SK-N-SH treated with all-trans-retinoic acid at 6 μM for 48 hours (cell line): Measurements from ENCODE around the gene SLC8A2.
"Not testable (repeated sequence)": the region's sequence is repeated elsewhere in the genome, so short reads cannot be mapped to it uniquely, and the experiment has no call there.

Source experiments
- ATAC-seq: fragments of 200-7000 bp; cut with Tn5 transposase; 3 replicates; pipeline ENCODE4 v1.9.1; 2020; ENCODE audit warnings: mild to moderate bottlenecking, moderate library complexity
- BACH2 ChIP-seq: fragments of 250-450 bp; sonication (Bioruptor Pico); IDR thresholded peaks from 2 replicates; pipeline ENCODE4 v1.9.0; 2021; ENCODE audit warnings: mild to moderate bottlenecking, borderline replicate concordance
- CSDC2 ChIP-seq: fragments of 250-450 bp; sonication (Bioruptor Pico); IDR thresholded peaks from 2 replicates; pipeline ENCODE4 v1.5.0; 2020; ENCODE audit warnings: mild to moderate bottlenecking, moderate library complexity
- CSRNP3 ChIP-seq: fragments of 250-450 bp; sonication (Bioruptor Pico); IDR thresholded peaks from 2 replicates; pipeline ENCODE4 v1.5.1; 2021; ENCODE audit warnings: mild to moderate bottlenecking, moderate library complexity
- ESRRG ChIP-seq: fragments of 250-450 bp; sonication (Bioruptor Pico); IDR thresholded peaks from 2 replicates; pipeline ENCODE4 v1.6.1; 2021; ENCODE audit warnings: mild to moderate bottlenecking
- OSR1 ChIP-seq: fragments of 250-450 bp; sonication (Bioruptor Pico); IDR thresholded peaks from 2 replicates; pipeline ENCODE4 v1.8.0; 2022; ENCODE audit warnings: moderate library complexity, mild to moderate bottlenecking, inconsistent platforms
- PATZ1 ChIP-seq: fragments of 250-450 bp; sonication (Bioruptor Pico); IDR thresholded peaks from 2 replicates; pipeline ENCODE4 v1.8.0; 2020; ENCODE audit warnings: mild to moderate bottlenecking, moderate library complexity, borderline replicate concordance
- RARB ChIP-seq: fragments of 250-450 bp; sonication (Bioruptor Pico); IDR thresholded peaks from 2 replicates; pipeline ENCODE4 v1.8.0; 2021; ENCODE audit warnings: mild to moderate bottlenecking, moderate library complexity
- SNAI2 ChIP-seq: fragments of 250-450 bp; sonication (Bioruptor Pico); IDR thresholded peaks from 2 replicates; pipeline ENCODE4 v1.5.0; 2020; ENCODE audit warnings: mild to moderate bottlenecking, moderate library complexity
- TCF4 ChIP-seq: fragments of 250-450 bp; sonication (Bioruptor Pico); IDR thresholded peaks from 2 replicates; pipeline ENCODE4 v1.8.0; 2021; ENCODE audit warnings: mild to moderate bottlenecking, moderate library complexity, borderline replicate concordance
- TOX ChIP-seq: fragments of 250-450 bp; sonication (Bioruptor Pico); IDR thresholded peaks from 2 replicates; pipeline ENCODE4 v1.8.0; 2021; ENCODE audit warnings: mild to moderate bottlenecking, moderate library complexity, borderline replicate concordance
- TSHZ2 ChIP-seq: fragments of 250-450 bp; sonication (Bioruptor Pico); IDR thresholded peaks from 2 replicates; pipeline ENCODE4 v1.5.0; 2020; ENCODE audit warnings: mild to moderate bottlenecking, moderate library complexity
- ZC3H10 ChIP-seq: fragments of 250-450 bp; sonication (Bioruptor Pico); IDR thresholded peaks from 2 replicates; pipeline ENCODE4 v1.5.1; 2021; ENCODE audit warnings: mild to moderate bottlenecking, moderate library complexity
- ZFP3 ChIP-seq: fragments of 250-450 bp; sonication (Bioruptor Pico); IDR thresholded peaks from 2 replicates; pipeline ENCODE4 v1.5.0; 2020; ENCODE audit warnings: mild to moderate bottlenecking, moderate library complexity
- ZFP30 ChIP-seq: fragments of 450-650 bp; formaldehyde crosslinking; IDR thresholded peaks from 2 replicates; pipeline ENCODE4 v1.5.0; 2022; ENCODE audit warnings: mild to moderate bottlenecking, moderate library complexity
- ZNF565 ChIP-seq: fragments of 450-650 bp; formaldehyde crosslinking; conservative IDR thresholded peaks from 2 replicates; pipeline ENCODE4 v1.5.0; 2020; ENCODE audit warnings: low read depth, mild to moderate bottlenecking, moderate library complexity
- TF ChIP-seq, protein P1 (sequence below): fragments of 250-450 bp; sonication (Bioruptor Pico); IDR thresholded peaks from 2 replicates; pipeline ENCODE4 v1.8.0; 2021; ENCODE audit warnings: low read depth, mild to moderate bottlenecking, moderate library complexity, borderline replicate concordance
- TF ChIP-seq, protein P2 (sequence below): fragments of 250-450 bp; sonication (Bioruptor Pico); IDR thresholded peaks from 2 replicates; pipeline ENCODE4 v1.5.1; 2020; ENCODE audit warnings: low read depth, mild to moderate bottlenecking, moderate library complexity

The SLC8A2 gene

GRCh38 chr19:47414469-47414868 is 57.2 kb downstream of the SLC8A2 start (continued):
- TF ChIP-seq TCF4 (CRISPR knock-in tag): no peak
- TF ChIP-seq ZNF565 (CRISPR knock-in tag): no peak

DNA sequence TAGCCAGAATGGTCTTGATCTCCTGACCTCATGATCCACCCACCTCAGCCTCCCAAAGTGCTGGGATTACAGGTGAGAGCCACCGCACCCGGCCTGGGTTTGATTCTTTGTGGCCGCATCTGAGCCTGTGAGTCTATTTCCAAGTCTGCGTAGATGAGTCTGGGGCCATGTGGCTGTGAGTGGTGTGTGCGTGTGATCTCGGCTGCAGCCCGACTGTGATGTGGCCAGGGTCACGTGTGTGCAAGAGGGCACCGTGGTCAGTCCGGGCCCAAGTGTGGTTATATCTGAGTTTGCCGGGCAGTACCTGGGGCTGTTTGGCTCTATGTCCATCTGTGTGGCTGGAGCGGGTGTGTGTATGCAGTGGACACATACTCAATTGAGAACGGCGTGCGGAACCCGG is 57.8 kb downstream of the SLC8A2 start:
- no peak for TF ChIP-seq RARB
- no peak for TF ChIP-seq BACH2 (CRISPR knock-in tag)
- no peak for TF ChIP-seq SNAI2
- no peak for TF ChIP-seq TOX (CRISPR knock-in tag)
- no peak for TF ChIP-seq ZFP3 (CRISPR knock-in tag)
- TF ChIP-seq ZC3H10 (CRISPR knock-in tag): no peak
- TF ChIP-seq, protein P1, sequence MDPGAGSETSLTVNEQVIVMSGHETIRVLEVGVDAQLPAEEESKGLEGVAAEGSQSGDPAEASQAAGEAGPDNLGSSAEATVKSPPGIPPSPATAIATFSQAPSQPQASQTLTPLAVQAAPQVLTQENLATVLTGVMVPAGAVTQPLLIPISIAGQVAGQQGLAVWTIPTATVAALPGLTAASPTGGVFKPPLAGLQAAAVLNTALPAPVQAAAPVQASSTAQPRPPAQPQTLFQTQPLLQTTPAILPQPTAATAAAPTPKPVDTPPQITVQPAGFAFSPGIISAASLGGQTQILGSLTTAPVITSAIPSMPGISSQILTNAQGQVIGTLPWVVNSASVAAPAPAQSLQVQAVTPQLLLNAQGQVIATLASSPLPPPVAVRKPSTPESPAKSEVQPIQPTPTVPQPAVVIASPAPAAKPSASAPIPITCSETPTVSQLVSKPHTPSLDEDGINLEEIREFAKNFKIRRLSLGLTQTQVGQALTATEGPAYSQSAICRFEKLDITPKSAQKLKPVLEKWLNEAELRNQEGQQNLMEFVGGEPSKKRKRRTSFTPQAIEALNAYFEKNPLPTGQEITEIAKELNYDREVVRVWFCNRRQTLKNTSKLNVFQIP (CRISPR knock-in tag): no peak
- TF ChIP-seq CSRNP3 (CRISPR knock-in tag): no peak
- no peak for TF ChIP-seq TSHZ2 (CRISPR knock-in tag)
- TF ChIP-seq PATZ1 (CRISPR knock-in tag): no peak
- no peak for TF ChIP-seq TCF4 (CRISPR knock-in tag)
- TF ChIP-seq ZNF565 (CRISPR knock-in tag): no peak
- TF ChIP-seq OSR1: no peak
- ATAC-seq: no peak

GRCh38 chr19:47411696-47412095 is 60.0 kb downstream of the SLC8A2 start:
- not testable (repeated sequence) for ATAC-seq

GRCh38 chr19:47411101-47411500 is 60.6 kb downstream of the SLC8A2 start:
- no peak for ATAC-seq
- no peak for TF ChIP-seq CSRNP3 (CRISPR knock-in tag)
- no peak for TF ChIP-seq ZNF565 (CRISPR knock-in tag)
- TF ChIP-seq ZFP3 (CRISPR knock-in tag): no peak
- TF ChIP-seq SNAI2: no peak
- no peak for TF ChIP-seq ZFP30
- no peak for TF ChIP-seq RARB
- TF ChIP-seq, protein P1 (CRISPR knock-in tag): no peak
- TF ChIP-seq TOX (CRISPR knock-in tag): no peak
- TF ChIP-seq ESRRG (CRISPR knock-in tag): no peak
- no peak for TF ChIP-seq TCF4 (CRISPR knock-in tag)
- TF ChIP-seq, protein P2, sequence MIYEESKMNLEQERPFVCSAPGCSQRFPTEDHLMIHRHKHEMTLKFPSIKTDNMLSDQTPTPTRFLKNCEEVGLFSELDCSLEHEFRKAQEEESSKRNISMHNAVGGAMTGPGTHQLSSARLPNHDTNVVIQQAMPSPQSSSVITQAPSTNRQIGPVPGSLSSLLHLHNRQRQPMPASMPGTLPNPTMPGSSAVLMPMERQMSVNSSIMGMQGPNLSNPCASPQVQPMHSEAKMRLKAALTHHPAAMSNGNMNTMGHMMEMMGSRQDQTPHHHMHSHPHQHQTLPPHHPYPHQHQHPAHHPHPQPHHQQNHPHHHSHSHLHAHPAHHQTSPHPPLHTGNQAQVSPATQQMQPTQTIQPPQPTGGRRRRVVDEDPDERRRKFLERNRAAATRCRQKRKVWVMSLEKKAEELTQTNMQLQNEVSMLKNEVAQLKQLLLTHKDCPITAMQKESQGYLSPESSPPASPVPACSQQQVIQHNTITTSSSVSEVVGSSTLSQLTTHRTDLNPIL (CRISPR knock-in tag): no peak
- TF ChIP-seq BACH2 (CRISPR knock-in tag): no peak
- TF ChIP-seq ZC3H10 (CRISPR knock-in tag): no peak
- TF ChIP-seq CSDC2 (CRISPR knock-in tag): no peak
- no peak for TF ChIP-seq TSHZ2 (CRISPR knock-in tag)
